OCI-LY3 (cell line): Measurements from ENCODE around the gene EIF4H.

Experiments
- EZH2phosphoT487 ChIP-seq: fragments of 200-600 bp; shearing (Covaris generic); IDR thresholded peaks from 2 replicates; pipeline ENCODE4 v1.6.1; 2018; ENCODE audit warnings: antibody characterized with exemption, mixed run types, low read depth
- TF ChIP-seq, protein P1 (sequence below): fragments of 200-600, 300-600 bp; sonication (generic); IDR thresholded peaks from 2 replicates; pipeline ENCODE4 v1.5.1; 2014; ENCODE audit warnings: antibody characterized with exemption, low read length, low read depth

DNA sequence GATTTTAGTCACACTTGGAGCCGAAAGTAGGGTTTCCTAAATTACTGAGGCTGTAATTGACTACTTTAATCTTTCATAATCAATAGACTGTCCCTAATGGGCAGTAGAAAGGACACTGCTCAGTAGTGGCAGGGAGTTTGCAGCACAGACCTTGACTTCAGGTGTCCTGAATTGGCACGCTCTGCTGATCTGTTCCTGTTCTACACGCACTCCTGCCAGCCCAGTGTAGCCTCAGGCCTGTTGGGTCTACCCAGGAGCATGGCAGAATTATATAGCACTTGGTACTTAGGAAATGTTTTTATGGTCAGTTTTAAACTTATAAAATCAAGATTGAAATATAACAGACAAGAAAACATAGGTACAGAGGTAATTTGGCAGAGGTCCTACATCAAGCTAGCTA, 9.0 kb downstream of the EIF4H start:
- TF ChIP-seq, protein P1, sequence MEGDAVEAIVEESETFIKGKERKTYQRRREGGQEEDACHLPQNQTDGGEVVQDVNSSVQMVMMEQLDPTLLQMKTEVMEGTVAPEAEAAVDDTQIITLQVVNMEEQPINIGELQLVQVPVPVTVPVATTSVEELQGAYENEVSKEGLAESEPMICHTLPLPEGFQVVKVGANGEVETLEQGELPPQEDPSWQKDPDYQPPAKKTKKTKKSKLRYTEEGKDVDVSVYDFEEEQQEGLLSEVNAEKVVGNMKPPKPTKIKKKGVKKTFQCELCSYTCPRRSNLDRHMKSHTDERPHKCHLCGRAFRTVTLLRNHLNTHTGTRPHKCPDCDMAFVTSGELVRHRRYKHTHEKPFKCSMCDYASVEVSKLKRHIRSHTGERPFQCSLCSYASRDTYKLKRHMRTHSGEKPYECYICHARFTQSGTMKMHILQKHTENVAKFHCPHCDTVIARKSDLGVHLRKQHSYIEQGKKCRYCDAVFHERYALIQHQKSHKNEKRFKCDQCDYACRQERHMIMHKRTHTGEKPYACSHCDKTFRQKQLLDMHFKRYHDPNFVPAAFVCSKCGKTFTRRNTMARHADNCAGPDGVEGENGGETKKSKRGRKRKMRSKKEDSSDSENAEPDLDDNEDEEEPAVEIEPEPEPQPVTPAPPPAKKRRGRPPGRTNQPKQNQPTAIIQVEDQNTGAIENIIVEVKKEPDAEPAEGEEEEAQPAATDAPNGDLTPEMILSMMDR = no peak
- TF ChIP-seq EZH2phosphoT487 = no peak
